Endodermal cell (in vitro differentiated cells): Measurements from ENCODE around the gene C11orf71. TPM values are rescaled to one million over a fixed set of nuclear protein-coding genes. Genes with fewer than 3 reads are reported as not detected.

ENCODE experiments used
- DNase-seq: peaks from one replicate; pipeline ENCODE4 v3.0.0-alpha.2; 2017
- H3K27ac ChIP-seq: 2 replicates; pipeline ENCODE4 v1.5.1; 2013; ENCODE audit warnings: mild to moderate bottlenecking, low read depth, low read length, moderate library complexity
- H3K27me3 ChIP-seq: 2 replicates; pipeline ENCODE4 v1.6.1; 2013; ENCODE audit warnings: mild to moderate bottlenecking, low read length, moderate library complexity; ENCODE audit not compliant: insufficient read depth, control insufficient read depth, poor library complexity, severe bottlenecking
- H3K36me3 ChIP-seq: 2 replicates; pipeline ENCODE4 v1.7.0; 2013; ENCODE audit warnings: mild to moderate bottlenecking, low read length, moderate library complexity; ENCODE audit not compliant: control insufficient read depth, insufficient read depth
- H3K4me1 ChIP-seq: one replicate; pipeline ENCODE4 v1.7.0; 2013; ENCODE audit warnings: low read length; ENCODE audit not compliant: control insufficient read depth, insufficient read depth
- H3K4me3 ChIP-seq: 2 replicates; pipeline ENCODE4 v1.5.1; 2013; ENCODE audit warnings: mild to moderate bottlenecking, low read length, moderate library complexity
- H3K9ac ChIP-seq: 2 replicates; pipeline ENCODE4 v1.6.1; 2013; ENCODE audit warnings: mild to moderate bottlenecking, low read length, moderate library complexity; ENCODE audit not compliant: poor library complexity, severe bottlenecking; ENCODE audit errors: extremely low read depth
- H3K9me3 ChIP-seq: 2 replicates; pipeline ENCODE4 v1.6.1; 2013; ENCODE audit warnings: mild to moderate bottlenecking, low read length, moderate library complexity; ENCODE audit not compliant: control insufficient read depth
- H3K27ac Mint-ChIP-seq: 2 replicates; pipeline ENCODE4 v1.8.0; 2020; ENCODE audit warnings: mixed read lengths
- H3K27me3 Mint-ChIP-seq: 2 replicates; pipeline ENCODE4 v1.8.0; 2021; ENCODE audit warnings: mild to moderate bottlenecking, mixed read lengths; ENCODE audit not compliant: insufficient read depth
- H3K36me3 Mint-ChIP-seq: 2 replicates; pipeline ENCODE4 v1.8.0; 2020; ENCODE audit warnings: low read depth, mixed read lengths
- H3K4me1 Mint-ChIP-seq: 2 replicates; pipeline ENCODE4 v1.8.0; 2020; ENCODE audit warnings: mixed read lengths
- H3K4me3 Mint-ChIP-seq: 2 replicates; pipeline ENCODE4 v1.8.0; 2020; ENCODE audit warnings: mild to moderate bottlenecking, moderate library complexity, mixed read lengths
- H3K9me3 Mint-ChIP-seq: 2 replicates; pipeline ENCODE4 v1.8.0; 2020; ENCODE audit warnings: mild to moderate bottlenecking, mixed read lengths
- CTCF ChIP-seq: fragments of 200-600 bp; sonication (generic); conservative IDR thresholded peaks from 2 replicates; pipeline ENCODE4 v1.5.0; 2021; ENCODE audit warnings: antibody characterized with exemption, mild to moderate bottlenecking
- WGBS, 2 experiments: methylation state at CpG; one replicate each; pipeline versions ENCODE4 v1.1.5 to v1.1.7; 2013; ENCODE audit warnings: missing lambda C conversion rate in 2 of 2, mixed read lengths in 1 of 2; ENCODE audit not compliant: insufficient coverage in 1 of 2, insufficient read length in 1 of 2; 5-methylcytosine and 5-hydroxymethylcytosine counted together
- total RNA-seq, 2 donors: library from RNA; stranded (reverse); fragmentation: NEBNext Ultra II Directional in 1 of 2; extraction: Animal tissue kit (Norgen Biotek cat#: 25700) in 1 of 2; gene quantifications; 2 replicates in 1 of 2; 3 replicates in 1 of 2; pipeline ENCODE4 v1.2.1, GENCODE V29; 2021

C11orf71 gene
- total RNA-seq, 2 donors from 2014 or later, result 6.2 to 10.0 TPM

GRCh38 chr11:114416441-114416961 lies 16.2 kb upstream of the C11orf71 start:
- no peak overlapping the region for H3K9ac ChIP-seq
- no peak overlapping the region for H3K27ac ChIP-seq
- no peaks in the 10 kb centered on the region for H3K27me3 Mint-ChIP-seq
- H3K4me3 Mint-ChIP-seq, result no peak overlapping the region
- H3K36me3 Mint-ChIP-seq, result peaks cover 22% of the 10 kb centered on the region
- H3K4me1 Mint-ChIP-seq, result peaks cover 5% of the 10 kb centered on the region
- H3K36me3 ChIP-seq, result peaks cover 29% of the 10 kb centered on the region
- no peaks in the 10 kb centered on the region for H3K4me1 ChIP-seq
- TF ChIP-seq CTCF, result no peak
- H3K9me3 ChIP-seq, result peaks cover 7% of the 10 kb centered on the region
- no peaks in the 10 kb centered on the region for H3K9me3 Mint-ChIP-seq
- no peak for DNase-seq
- H3K4me3 ChIP-seq, result no peak overlapping the region
- H3K27ac Mint-ChIP-seq, result no peak overlapping the region
- no peaks in the 10 kb centered on the region for H3K27me3 ChIP-seq

- no peak overlapping the region for H3K4me3 Mint-ChIP-seq
- no peak for DNase-seq
- 87 to 90% methylated on average over 9 to 10 of the region's 10 CpGs for WGBS, 2 experiments
- H3K36me3 Mint-ChIP-seq, result peaks cover 38% of the 10 kb centered on the region
- Histone ChIP-seq H3K9ac (no peak overlapping the region), H3K4me1 (no peaks in the 10 kb centered on the region), H3K36me3 (peaks cover 48% of the 10 kb centered on the region), H3K4me3 (no peak overlapping the region), H3K27ac (no peak overlapping the region), H3K9me3 (peaks cover 7% of the 10 kb centered on the region), H3K27me3 (no peaks in the 10 kb centered on the region)
- H3K9me3 Mint-ChIP-seq, result no peaks in the 10 kb centered on the region
- no peak for TF ChIP-seq CTCF
- peak overlapping the region; percentile 72 for H3K27ac Mint-ChIP-seq
- peaks cover 5% of the 10 kb centered on the region for H3K4me1 Mint-ChIP-seq
- H3K27me3 Mint-ChIP-seq, result no peaks in the 10 kb centered on the region
These were observed 13.6 kb upstream of the C11orf71 start for GRCh38 chr11:114413958-114414357.

- no peak for TF ChIP-seq CTCF
- no peaks in the 10 kb centered on the region for H3K27me3 ChIP-seq
- H3K9me3 Mint-ChIP-seq, result no peaks in the 10 kb centered on the region
- WGBS, 2 experiments, result 95 to 100% methylated on average over 2 to 4 of the region's 4 CpGs
- H3K36me3 Mint-ChIP-seq, result peaks cover 43% of the 10 kb centered on the region
- H3K9me3 ChIP-seq, result peaks cover 7% of the 10 kb centered on the region
- no peak overlapping the region for H3K4me3 ChIP-seq
- H3K4me1 Mint-ChIP-seq, result peaks cover 5% of the 10 kb centered on the region
- H3K27me3 Mint-ChIP-seq, result no peaks in the 10 kb centered on the region
- no peaks in the 10 kb centered on the region for H3K4me1 ChIP-seq
- no peak for DNase-seq
- H3K9ac ChIP-seq, result no peak overlapping the region
- H3K27ac Mint-ChIP-seq, result no peak overlapping the region
- H3K4me3 Mint-ChIP-seq, result no peak overlapping the region
- H3K36me3 ChIP-seq, result peaks cover 58% of the 10 kb centered on the region
- H3K27ac ChIP-seq, result no peak overlapping the region
These were observed 12.6 kb upstream of the C11orf71 start for GRCh38 chr11:114412946-114413345.
